Neural cell (in vitro differentiated cells): ENCODE results near the gene NAP1L1. TPM values are rescaled to one million over a fixed set of nuclear protein-coding genes. Genes with fewer than 3 reads are reported as not detected.

ENCODE experiments used
- H2AFZ ChIP-seq: fragments of 200-600, 300-800 bp; sonication (generic), shearing (Covaris generic); 2 replicates; pipeline ENCODE4 v1.6.0; 2014; ENCODE audit warnings: low read depth, mild to moderate bottlenecking, antibody characterized with exemption, low read length, moderate library complexity
- H3F3A ChIP-seq: fragments of 200-600 bp; shearing (Covaris generic); 2 replicates; pipeline ENCODE4 v1.6.1; 2016; ENCODE audit warnings: mild to moderate bottlenecking, moderate library complexity, mixed read lengths, antibody characterized with exemption, low read length; ENCODE audit not compliant: insufficient read depth, poor library complexity, severe bottlenecking
- H3K27ac ChIP-seq: fragments of 200-600, 300-800 bp; sonication (generic), shearing (Covaris generic); 2 replicates; pipeline ENCODE4 v1.5.1; 2014; ENCODE audit warnings: mild to moderate bottlenecking, low read length, moderate library complexity
- H3K27me3 ChIP-seq: fragments of 300-800, 200-600 bp; sonication (generic), shearing (Covaris generic); 2 replicates; pipeline ENCODE4 v1.6.0; 2014; ENCODE audit warnings: mild to moderate bottlenecking, low read depth, low read length, moderate library complexity; ENCODE audit not compliant: insufficient read depth
- H3K36me3 ChIP-seq: fragments of 300-800, 200-600 bp; sonication (generic), shearing (Covaris generic); 2 replicates; pipeline ENCODE4 v1.5.1; 2014; ENCODE audit warnings: mild to moderate bottlenecking, antibody characterized with exemption, low read length, moderate library complexity; ENCODE audit not compliant: insufficient read depth
- H3K4me2 ChIP-seq: fragments of 300-800, 200-600 bp; sonication (generic), shearing (Covaris generic); 2 replicates; pipeline ENCODE4 v1.6.0; 2014; ENCODE audit warnings: mild to moderate bottlenecking, low read length
- H3K4me3 ChIP-seq: fragments of 300-800, 200-600 bp; sonication (generic), shearing (Covaris generic); 2 replicates; pipeline ENCODE4 v1.5.1; 2014; ENCODE audit warnings: mild to moderate bottlenecking, low read length, moderate library complexity
- H3K79me2 ChIP-seq: fragments of 200-600 bp; shearing (Covaris generic); replicated peaks from 2 replicates; pipeline ENCODE4 v1.6.0; 2014; ENCODE audit warnings: mild to moderate bottlenecking, low read length, moderate library complexity; ENCODE audit not compliant: insufficient read depth
- H3K9ac ChIP-seq: fragments of 300-800, 200-600 bp; sonication (generic), shearing (Covaris generic); 2 replicates; pipeline ENCODE4 v1.6.1; 2016; ENCODE audit warnings: mild to moderate bottlenecking, low read length, mixed read lengths
- H3K9me2 ChIP-seq: fragments of 200-600 bp; shearing (Covaris generic); 2 replicates; pipeline ENCODE4 v1.6.1; 2016; ENCODE audit warnings: mild to moderate bottlenecking, low read length, mixed read lengths; ENCODE audit not compliant: insufficient read depth
- H3K9me3 ChIP-seq: fragments of 200-600, 300-800 bp; sonication (generic), shearing (Covaris generic); 2 replicates; pipeline ENCODE4 v1.6.1; 2016; ENCODE audit warnings: mild to moderate bottlenecking, mixed run types, low read length, moderate library complexity, mixed read lengths
- H4K20me1 ChIP-seq: fragments of 200-600 bp; shearing (Covaris generic); 2 replicates; pipeline ENCODE4 v1.6.1; 2016; ENCODE audit warnings: mild to moderate bottlenecking, mixed run types; ENCODE audit not compliant: insufficient read depth
- CTCF ChIP-seq: fragments of 450-650 bp; IDR thresholded peaks from 2 replicates; pipeline ENCODE4 v1.5.1; 2014; ENCODE audit warnings: antibody characterized with exemption, mild to moderate bottlenecking, moderate library complexity; ENCODE audit not compliant: poor library complexity, severe bottlenecking
- EP300 ChIP-seq: fragments of 450-650 bp; conservative IDR thresholded peaks from 2 replicates; pipeline ENCODE4 v1.6.1; 2014; ENCODE audit warnings: antibody characterized with exemption, mild to moderate bottlenecking, moderate library complexity; ENCODE audit not compliant: poor library complexity, severe bottlenecking
- EZH2 ChIP-seq: fragments of 200-600, 300-800 bp; shearing (Covaris generic), sonication (generic); IDR thresholded peaks from 2 replicates; pipeline ENCODE4 v1.6.1; 2014; ENCODE audit warnings: antibody characterized with exemption, low read length, borderline replicate concordance, mild to moderate bottlenecking; ENCODE audit not compliant: insufficient read depth, poor library complexity, severe bottlenecking
- MXI1 ChIP-seq: fragments of 450-650 bp; conservative IDR thresholded peaks from 2 replicates; pipeline ENCODE4 v1.6.1; 2014; ENCODE audit warnings: antibody characterized with exemption, mild to moderate bottlenecking; ENCODE audit not compliant: poor library complexity, severe bottlenecking
- POLR2AphosphoS5 ChIP-seq: IDR thresholded peaks from 2 replicates; pipeline ENCODE4 v1.6.1; 2012
- RAD21 ChIP-seq: fragments of 450-650 bp; conservative IDR thresholded peaks from 2 replicates; pipeline ENCODE4 v1.6.1; 2014; ENCODE audit warnings: antibody characterized with exemption, mild to moderate bottlenecking, moderate library complexity
- REST ChIP-seq: IDR thresholded peaks from 2 replicates; pipeline ENCODE4 v1.6.1; 2012; ENCODE audit warnings: borderline replicate concordance
- SMC3 ChIP-seq: fragments of 450-650 bp; conservative IDR thresholded peaks from 2 replicates; pipeline ENCODE4 v1.6.1; 2014; ENCODE audit warnings: antibody characterized with exemption, mild to moderate bottlenecking, moderate library complexity; ENCODE audit not compliant: poor library complexity
- TAF1 ChIP-seq: IDR thresholded peaks from 2 replicates; pipeline ENCODE4 v1.6.1; 2012; ENCODE audit warnings: low read depth
- polyA plus RNA-seq: library from polyadenylated mRNA; depleted of rRNA; stranded (reverse); fragments of >200 nt; gene quantifications from 2 replicates; pipeline ENCODE4 v1.2.3, GENCODE V29; 2014

NAP1L1 gene
- polyA plus RNA-seq, 1 donor from 2014 or later = 359 TPM

- Histone ChIP-seq H3K27me3 (no peaks in the 10 kb centered on the region), H3K4me3 (no peak overlapping the region), H3K79me2 (no peaks in the 10 kb centered on the region), H4K20me1 (no peaks in the 10 kb centered on the region), H3K9ac (no peak overlapping the region), H3K9me3 (no peaks in the 10 kb centered on the region), H3K9me2 (no peaks in the 10 kb centered on the region), H2AFZ (no peak overlapping the region), H3K36me3 (no peaks in the 10 kb centered on the region), H3F3A (no peaks in the 10 kb centered on the region), H3K27ac (no peak overlapping the region), H3K4me2 (no peak overlapping the region)
- TF ChIP-seq EP300 (no peak), TAF1 (no peak), EZH2 (no peak), POLR2AphosphoS5 (no peak), SMC3 (no peak), RAD21 (no peak), CTCF (no peak), REST (no peak), MXI1 (no peak)
Observed at GRCh38 chr12:76040461-76040860, 44.0 kb downstream of the NAP1L1 start.

GRCh38 chr12:76038176-76038575 lies 46.3 kb downstream of the NAP1L1 start:
- Histone ChIP-seq H3K27me3 (peaks cover 1% of the 10 kb centered on the region), H3K9me3 (no peaks in the 10 kb centered on the region), H3K27ac (no peak overlapping the region), H4K20me1 (no peaks in the 10 kb centered on the region), H3F3A (no peaks in the 10 kb centered on the region), H3K4me2 (no peak overlapping the region), H3K9me2 (no peaks in the 10 kb centered on the region), H3K79me2 (no peaks in the 10 kb centered on the region), H3K4me3 (no peak overlapping the region), H2AFZ (no peak overlapping the region), H3K9ac (no peak overlapping the region), H3K36me3 (no peaks in the 10 kb centered on the region)
- TF ChIP-seq POLR2AphosphoS5 (no peak), CTCF (no peak), RAD21 (no peak), MXI1 (no peak), REST (no peak), SMC3 (no peak), TAF1 (no peak)
